ENCODE results near the gene INS. TPM values are rescaled to one million over a fixed set of nuclear protein-coding genes. Genes with fewer than 3 reads are reported as not detected.
A peak's percentile ranks its signal among the peaks of the same experiment; 100 is the strongest.

INS gene
- total and polyA plus RNA-seq, 10 of the 15 experiments (the other 5 are each of a cell fraction or from before 2014, with no cell fraction given) = not detected

DNA sequence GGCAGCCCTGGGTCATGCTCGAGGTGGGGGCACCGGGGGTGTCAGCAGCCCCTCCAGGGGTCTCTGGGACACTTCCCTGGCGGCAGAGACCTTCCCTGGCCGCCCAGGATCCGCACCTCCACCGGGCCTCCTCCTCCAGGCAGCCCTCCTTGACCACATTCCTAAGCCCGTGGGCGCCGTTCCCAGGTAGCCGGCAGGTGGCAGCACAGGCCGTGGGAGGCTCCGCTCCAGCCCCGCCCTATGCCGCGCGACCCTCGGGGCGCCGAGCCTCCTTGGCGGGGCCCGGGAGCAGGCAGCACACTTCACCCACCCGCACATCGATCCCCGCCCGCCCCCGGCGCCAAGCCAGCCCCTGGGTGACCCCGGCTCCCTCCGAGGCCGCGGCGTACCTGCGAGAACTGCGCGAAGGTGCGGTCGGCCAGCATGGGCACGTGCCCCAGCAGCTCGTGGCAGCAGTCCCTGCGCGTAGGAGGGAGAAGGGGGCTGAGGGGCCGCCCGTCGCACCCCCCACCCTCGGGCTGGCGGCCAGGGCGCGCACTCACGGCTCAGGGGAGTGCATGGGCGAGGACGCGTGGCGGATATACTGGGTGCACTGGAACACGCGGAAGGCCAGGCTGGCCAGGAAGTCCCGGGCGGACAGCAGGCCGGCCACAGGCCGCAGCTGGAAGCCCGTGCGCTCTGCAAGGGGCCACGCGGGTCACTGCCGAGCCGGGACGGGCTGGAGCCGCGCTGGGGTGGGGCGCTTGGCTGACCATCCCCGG is 5.3 kb upstream of the INS start:
- TF ChIP-seq ZZZ3 (IDR thresholded peaks at IDR 0.05; ENCODE audit: control insufficient read depth, insufficient read length, low read depth) (no peak), CBX5 (IDR thresholded peaks at IDR 0.05; ENCODE audit: low read depth) (no peak), ASH2L (IDR thresholded peaks at IDR 0.05; ENCODE audit: borderline replicate concordance, low read depth) (no peak), BCL11A (IDR thresholded peaks at IDR 0.05; ENCODE audit: low read depth, low read length) (no peak), ZBED1 (IDR thresholded peaks at IDR 0.05; ENCODE audit: borderline replicate concordance) (no peak), RAD21 (IDR thresholded peaks at IDR 0.05; ENCODE audit: insufficient read depth, low read depth, low read length) (peak; percentile 32; the same call in 1 of the 2 replicates), BACH1 (IDR thresholded peaks at IDR 0.05; ENCODE audit: borderline replicate concordance) (no peak), FOXM1 (IDR thresholded peaks at IDR 0.05; ENCODE audit: low read depth, low read length) (no peak), TCF12 (IDR thresholded peaks at IDR 0.05; ENCODE audit: low read depth, low read length) (no peak), SMARCA5 (IDR thresholded peaks at IDR 0.05) (peak; percentile 73; the same call in 1 of the 2 replicates), RBBP5 (conservative IDR thresholded peaks at IDR 0.05) (no peak), HDGF (IDR thresholded peaks at IDR 0.05) (no peak), CHD4 (IDR thresholded peaks at IDR 0.05) (no peak), BMI1 (IDR thresholded peaks at IDR 0.05; ENCODE audit: borderline replicate concordance) (no peak), IKZF1 (conservative IDR thresholded peaks at IDR 0.05) (no peak), MXI1 (IDR thresholded peaks at IDR 0.05; ENCODE audit: low read depth, low read length) (no peak)
- TF ChIP-seq, protein P1, sequence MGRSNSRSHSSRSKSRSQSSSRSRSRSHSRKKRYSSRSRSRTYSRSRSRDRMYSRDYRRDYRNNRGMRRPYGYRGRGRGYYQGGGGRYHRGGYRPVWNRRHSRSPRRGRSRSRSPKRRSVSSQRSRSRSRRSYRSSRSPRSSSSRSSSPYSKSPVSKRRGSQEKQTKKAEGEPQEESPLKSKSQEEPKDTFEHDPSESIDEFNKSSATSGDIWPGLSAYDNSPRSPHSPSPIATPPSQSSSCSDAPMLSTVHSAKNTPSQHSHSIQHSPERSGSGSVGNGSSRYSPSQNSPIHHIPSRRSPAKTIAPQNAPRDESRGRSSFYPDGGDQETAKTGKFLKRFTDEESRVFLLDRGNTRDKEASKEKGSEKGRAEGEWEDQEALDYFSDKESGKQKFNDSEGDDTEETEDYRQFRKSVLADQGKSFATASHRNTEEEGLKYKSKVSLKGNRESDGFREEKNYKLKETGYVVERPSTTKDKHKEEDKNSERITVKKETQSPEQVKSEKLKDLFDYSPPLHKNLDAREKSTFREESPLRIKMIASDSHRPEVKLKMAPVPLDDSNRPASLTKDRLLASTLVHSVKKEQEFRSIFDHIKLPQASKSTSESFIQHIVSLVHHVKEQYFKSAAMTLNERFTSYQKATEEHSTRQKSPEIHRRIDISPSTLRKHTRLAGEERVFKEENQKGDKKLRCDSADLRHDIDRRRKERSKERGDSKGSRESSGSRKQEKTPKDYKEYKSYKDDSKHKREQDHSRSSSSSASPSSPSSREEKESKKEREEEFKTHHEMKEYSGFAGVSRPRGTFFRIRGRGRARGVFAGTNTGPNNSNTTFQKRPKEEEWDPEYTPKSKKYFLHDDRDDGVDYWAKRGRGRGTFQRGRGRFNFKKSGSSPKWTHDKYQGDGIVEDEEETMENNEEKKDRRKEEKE (IDR thresholded peaks at IDR 0.05) = no peak
- TF ChIP-seq, protein P2, sequence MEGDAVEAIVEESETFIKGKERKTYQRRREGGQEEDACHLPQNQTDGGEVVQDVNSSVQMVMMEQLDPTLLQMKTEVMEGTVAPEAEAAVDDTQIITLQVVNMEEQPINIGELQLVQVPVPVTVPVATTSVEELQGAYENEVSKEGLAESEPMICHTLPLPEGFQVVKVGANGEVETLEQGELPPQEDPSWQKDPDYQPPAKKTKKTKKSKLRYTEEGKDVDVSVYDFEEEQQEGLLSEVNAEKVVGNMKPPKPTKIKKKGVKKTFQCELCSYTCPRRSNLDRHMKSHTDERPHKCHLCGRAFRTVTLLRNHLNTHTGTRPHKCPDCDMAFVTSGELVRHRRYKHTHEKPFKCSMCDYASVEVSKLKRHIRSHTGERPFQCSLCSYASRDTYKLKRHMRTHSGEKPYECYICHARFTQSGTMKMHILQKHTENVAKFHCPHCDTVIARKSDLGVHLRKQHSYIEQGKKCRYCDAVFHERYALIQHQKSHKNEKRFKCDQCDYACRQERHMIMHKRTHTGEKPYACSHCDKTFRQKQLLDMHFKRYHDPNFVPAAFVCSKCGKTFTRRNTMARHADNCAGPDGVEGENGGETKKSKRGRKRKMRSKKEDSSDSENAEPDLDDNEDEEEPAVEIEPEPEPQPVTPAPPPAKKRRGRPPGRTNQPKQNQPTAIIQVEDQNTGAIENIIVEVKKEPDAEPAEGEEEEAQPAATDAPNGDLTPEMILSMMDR (IDR thresholded peaks at IDR 0.05 in 2 of 3, conservative IDR thresholded peaks at IDR 0.05 in 1 of 3; ENCODE audit: control insufficient read depth in 2 of 3, extremely low read depth in 1 of 3, insufficient read depth in 1 of 3, low read depth in 3 of 3, low read length in 3 of 3) = peak; percentile 25 to 42 (median 28); a peak in 5 of 6 replicates
- TF ChIP-seq, protein P3, sequence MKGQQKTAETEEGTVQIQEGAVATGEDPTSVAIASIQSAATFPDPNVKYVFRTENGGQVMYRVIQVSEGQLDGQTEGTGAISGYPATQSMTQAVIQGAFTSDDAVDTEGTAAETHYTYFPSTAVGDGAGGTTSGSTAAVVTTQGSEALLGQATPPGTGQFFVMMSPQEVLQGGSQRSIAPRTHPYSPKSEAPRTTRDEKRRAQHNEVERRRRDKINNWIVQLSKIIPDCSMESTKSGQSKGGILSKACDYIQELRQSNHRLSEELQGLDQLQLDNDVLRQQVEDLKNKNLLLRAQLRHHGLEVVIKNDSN (IDR thresholded peaks at IDR 0.05; ENCODE audit: borderline replicate concordance, extremely low read length, insufficient read depth, low read depth, low read length) = no peak
- TF ChIP-seq, protein P4, sequence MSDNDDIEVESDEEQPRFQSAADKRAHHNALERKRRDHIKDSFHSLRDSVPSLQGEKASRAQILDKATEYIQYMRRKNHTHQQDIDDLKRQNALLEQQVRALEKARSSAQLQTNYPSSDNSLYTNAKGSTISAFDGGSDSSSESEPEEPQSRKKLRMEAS (IDR thresholded peaks at IDR 0.05; ENCODE audit: low read depth, low read length) = no peak
- Histone ChIP-seq H3K9me3 (replicated peaks; ENCODE audit: control insufficient read depth, insufficient read depth, low read length) (no peaks in the 10 kb centered on the region), H3K4me1 (ENCODE audit: control insufficient read depth, insufficient read depth, low read length) (no peaks in the 10 kb centered on the region), H3K27ac (ENCODE audit: control insufficient read depth, insufficient read depth) (no peak overlapping the region), H3K4me2 (ENCODE audit: control insufficient read depth, insufficient read depth) (no peak overlapping the region), H3K9ac (ENCODE audit: control insufficient read depth, insufficient read depth, low read length) (no peak overlapping the region), H3K36me3 (ENCODE audit: control insufficient read depth in 2 of 2, insufficient read depth in 2 of 2, low read length in 1 of 2) (no peaks in the 10 kb centered on the region), H4K20me1 (ENCODE audit: control insufficient read depth, insufficient read depth) (no peaks in the 10 kb centered on the region), H2AFZ (ENCODE audit: control insufficient read depth, low read depth, low read length) (no peak overlapping the region), H3K79me2 (ENCODE audit: control insufficient read depth, insufficient read depth, low read length) (no peaks in the 10 kb centered on the region), H3K27me3 (replicated peaks in 1 of 2; ENCODE audit: control insufficient read depth in 2 of 2, insufficient read depth in 2 of 2, low read length in 1 of 2) (no peaks in the 10 kb centered on the region), H3K4me3 (no peak overlapping the region)
- WGBS (ENCODE audit: insufficient coverage, insufficient replicate concordance, low lambda C conversion rate, missing lambda C conversion rate) = 39% methylated on average over 46 of the region's 70 CpGs
- RAD21 ChIA-PET (ENCODE audit: unreplicated experiment) = no interaction called here
- in situ Hi-C loops (cut with MboI) (no loop called here), intact Hi-C loops (cut with micrococcal nuclease; ENCODE audit: unreplicated experiment) (no loop called here)
- CTCF ChIA-PET = no interaction called here
- no peak for DNase-seq (ENCODE audit: low read depth, low spot score)
- FAIRE-seq = no peak
- POLR2A ChIA-PET = no interaction called here
- BruUV-seq (replicated peaks) = no TSS peak
- SMC1A ChIA-PET (ENCODE audit: uncharacterized antibody, unreplicated experiment) = no interaction called here
- peak; percentile 77 for ATAC-seq
